Gastroesophageal sphincter (tissue), 3 donors: ENCODE measurements around the gene ARHGEF17.

Experiments used
- POLR2A ChIP-seq, 2 donors: fragments of 450-650 bp; IDR thresholded peaks; one replicate each; pipeline ENCODE4 v1.6.1; 2017; ENCODE audit warnings: antibody characterized with exemption in 2 of 2, mild to moderate bottlenecking in 2 of 2, moderate library complexity in 1 of 2
- POLR2AphosphoS5 ChIP-seq: sonication (generic); formaldehyde crosslinking; IDR thresholded peaks from one replicate; pipeline ENCODE4 v1.6.1; 2017; ENCODE audit warnings: antibody characterized with exemption
- TF ChIP-seq, protein P1 (sequence below), 4 experiments: fragments of 200-600 bp in 2 of 4; fragments of 450-650 bp in 2 of 4; sonication (generic) in 1 of 4; IDR thresholded peaks; one replicate each; pipeline ENCODE4 v1.5.1; 2017 to 2019; ENCODE audit warnings: antibody characterized with exemption in 4 of 4, mild to moderate bottlenecking in 2 of 4, moderate library complexity in 2 of 4

DNA sequence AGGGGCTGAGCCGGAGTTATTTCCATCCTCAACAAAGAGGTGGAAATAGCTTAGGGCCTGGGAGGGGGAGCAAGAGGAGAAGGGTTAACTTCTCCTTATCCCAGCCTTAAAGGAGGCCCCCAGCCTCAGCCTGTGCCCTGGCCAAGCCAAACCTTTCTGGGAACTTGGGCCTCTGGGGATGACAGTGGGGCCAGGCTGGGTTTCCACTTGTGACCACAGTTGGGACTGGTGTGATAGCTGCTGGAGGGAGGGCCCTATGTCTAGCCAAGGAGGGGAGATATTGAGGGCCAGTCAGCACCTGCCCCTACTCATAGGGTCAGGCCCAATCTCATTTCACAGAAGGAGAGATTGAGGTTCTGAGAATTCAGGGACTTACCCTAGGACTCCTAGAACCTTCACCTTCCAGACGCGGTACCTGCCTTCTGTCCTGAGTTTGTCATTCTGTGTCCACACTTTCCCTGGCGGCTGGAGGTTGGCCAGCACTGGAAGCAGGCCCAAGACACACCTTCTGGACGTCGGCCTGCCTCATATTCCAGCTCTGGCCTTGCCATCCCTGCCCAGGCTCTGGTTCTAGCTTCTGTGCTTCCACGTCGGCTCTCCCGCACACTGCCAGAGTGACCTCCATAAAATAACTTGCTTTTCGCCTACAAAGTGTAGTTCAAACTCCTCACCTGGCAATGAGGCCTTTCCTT, 71.3 kb downstream of the ARHGEF17 start:
- TF ChIP-seq, protein P1, sequence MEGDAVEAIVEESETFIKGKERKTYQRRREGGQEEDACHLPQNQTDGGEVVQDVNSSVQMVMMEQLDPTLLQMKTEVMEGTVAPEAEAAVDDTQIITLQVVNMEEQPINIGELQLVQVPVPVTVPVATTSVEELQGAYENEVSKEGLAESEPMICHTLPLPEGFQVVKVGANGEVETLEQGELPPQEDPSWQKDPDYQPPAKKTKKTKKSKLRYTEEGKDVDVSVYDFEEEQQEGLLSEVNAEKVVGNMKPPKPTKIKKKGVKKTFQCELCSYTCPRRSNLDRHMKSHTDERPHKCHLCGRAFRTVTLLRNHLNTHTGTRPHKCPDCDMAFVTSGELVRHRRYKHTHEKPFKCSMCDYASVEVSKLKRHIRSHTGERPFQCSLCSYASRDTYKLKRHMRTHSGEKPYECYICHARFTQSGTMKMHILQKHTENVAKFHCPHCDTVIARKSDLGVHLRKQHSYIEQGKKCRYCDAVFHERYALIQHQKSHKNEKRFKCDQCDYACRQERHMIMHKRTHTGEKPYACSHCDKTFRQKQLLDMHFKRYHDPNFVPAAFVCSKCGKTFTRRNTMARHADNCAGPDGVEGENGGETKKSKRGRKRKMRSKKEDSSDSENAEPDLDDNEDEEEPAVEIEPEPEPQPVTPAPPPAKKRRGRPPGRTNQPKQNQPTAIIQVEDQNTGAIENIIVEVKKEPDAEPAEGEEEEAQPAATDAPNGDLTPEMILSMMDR (IDR thresholded peaks at IDR 0.05) = no peak
- TF ChIP-seq POLR2AphosphoS5 = no peak
- TF ChIP-seq POLR2A (IDR thresholded peaks at IDR 0.05) = no peak
